Psoas muscle (tissue), 8 donors: ENCODE results near the gene MECR. TPM values are rescaled to one million over a fixed set of nuclear protein-coding genes. Genes with fewer than 3 reads are reported as not detected.
A peak's percentile ranks its signal among the peaks of the same experiment; 100 is the strongest.

Experiments used
- ATAC-seq, 4 donors: fragments of 200-7000 bp; cut with Tn5 transposase; one replicate each; pipeline ENCODE4 v1.9.1; 2020; ENCODE audit warnings: moderate library complexity in 3 of 4, mild to moderate bottlenecking in 2 of 4
- DNase-seq, 2 donors: peaks; one replicate each; pipeline ENCODE4 v3.0.0-alpha.2; 2020
- H3K27ac ChIP-seq: fragments of 200-600 bp; one replicate; pipeline ENCODE4 v1.8.0; 2022
- H3K27me3 ChIP-seq, 3 donors: fragments of 200-600 bp in 1 of 3; one replicate each; pipeline versions ENCODE4 v1.6.1 to v1.8.0; 2013 to 2022; ENCODE audit warnings: low read length in 2 of 3, mild to moderate bottlenecking in 2 of 3, moderate library complexity in 1 of 3; ENCODE audit not compliant: insufficient read depth in 3 of 3
- H3K36me3 ChIP-seq, 2 donors: fragments of 200-600 bp in 1 of 2; one replicate each; pipeline versions ENCODE4 v1.6.1 to v1.8.0; 2013 to 2022; ENCODE audit warnings: low read depth in 1 of 2, mild to moderate bottlenecking in 1 of 2, moderate library complexity in 1 of 2; ENCODE audit not compliant: insufficient read depth in 1 of 2
- H3K4me1 ChIP-seq: fragments of 200-600 bp; one replicate; pipeline ENCODE4 v1.8.0; 2022
- H3K4me3 ChIP-seq: fragments of 200-600 bp; one replicate; pipeline ENCODE4 v1.8.0; 2022; ENCODE audit warnings: mild to moderate bottlenecking
- H3K9me3 ChIP-seq: fragments of 200-600 bp; one replicate; pipeline ENCODE4 v1.8.0; 2022
- CTCF ChIP-seq: fragments of 200-600 bp; IDR thresholded peaks from one replicate; pipeline ENCODE4 v1.8.0; 2022; ENCODE audit warnings: antibody characterized with exemption
- WGBS, 3 donors: extraction: QIAGEN DNeasy Blood & Tissue Kit; methylation state at CpG; one replicate each; pipeline versions ENCODE4 v1.1.6 to v1.1.7; 2013; 5-methylcytosine and 5-hydroxymethylcytosine counted together
- intact Hi-C, 2 donors: fragments of 100-400 bp; cut with DNase I; formaldehyde crosslinking; loops; one replicate each; pipeline versions ENCODE4 v1.11.0 to v1.14.2; 2022
- polyA plus RNA-seq, 3 donors: library from polyadenylated mRNA; stranded (reverse); fragments of 200-250 nt; gene quantifications; one replicate each; pipeline ENCODE4 v1.2.3, GENCODE V29; 2013
- total RNA-seq, 4 donors: library from RNA; stranded (reverse); fragmentation: NEBNext Ultra II Directional in 2 of 4; extraction: Animal tissue kit (Norgen Biotek cat#: 25700) in 2 of 4; gene quantifications; one replicate each; pipeline versions ENCODE4 v1.2.1 to v1.2.4, GENCODE V29; 2021 to 2023
- donor health status: healthy with polysubstance abuse.
- donor health status: DM: no; HTN: no; CAD: no; lungs with moderate emphysema.
- donor health status: Bipolar disorder and iron deficiency.
- donor health status: healthy.
- donor health status: DM: yes; HTN: yes; CAD: no.
- donor health status: DM: no; HTN: no; CAD: no.
- donor health status: DM: no; HTN: no; CAD: no.
- donor health status: DM: yes; HTN: yes; CAD: no.

MECR gene
- total and polyA plus RNA-seq, 7 donors: 22.7 to 42.6 (median 36.8) TPM

DNA sequence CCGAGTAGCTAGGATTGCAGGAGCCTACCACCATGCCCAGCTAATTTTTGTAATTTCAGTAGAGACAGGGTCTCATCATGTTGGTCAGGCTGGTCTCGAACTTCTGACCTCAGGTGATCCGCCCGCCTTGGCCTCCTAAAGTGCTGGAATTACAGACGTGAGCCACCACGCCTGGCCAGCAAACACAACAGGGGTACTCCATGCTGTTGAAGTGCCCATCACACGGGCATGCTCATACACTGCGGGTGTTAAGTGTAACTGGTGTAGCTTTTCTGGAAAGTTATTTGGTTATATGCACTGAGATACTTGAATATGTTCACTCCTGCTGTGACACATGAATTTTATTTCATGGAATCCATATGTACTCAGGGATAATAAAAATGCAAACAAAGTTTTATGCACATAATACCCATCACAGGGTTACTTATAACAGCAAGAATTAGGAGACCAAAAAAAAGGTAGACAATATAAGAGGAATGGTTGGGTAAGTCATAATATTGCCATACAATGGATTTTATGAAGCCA, 58.3 kb downstream of the MECR start:
- no peak overlapping the region for H3K27ac ChIP-seq
- no peak for TF ChIP-seq CTCF
- ATAC-seq (no peak), DNase-seq (no peak)
- intact Hi-C loops: no loop called here
- no peaks in the 10 kb centered on the region for H3K27me3 ChIP-seq
- peaks cover 34% of the 10 kb centered on the region for H3K4me1 ChIP-seq
- no peaks in the 10 kb centered on the region for H3K9me3 ChIP-seq
- peaks cover 3 to 4% of the 10 kb centered on the region in 2 donors for H3K36me3 ChIP-seq
- no peak overlapping the region for H3K4me3 ChIP-seq
- WGBS, 3 donors: 84 to 90% (median 88%) methylated on average over 8 of the region's 8 CpGs

GRCh38 chr1:29171521-29171920, 59.2 kb downstream of the MECR start:
- H3K27me3 ChIP-seq: no peaks in the 10 kb centered on the region
- WGBS, 3 donors: 72 to 86% (median 81%) methylated on average over 5 of the region's 5 CpGs
- H3K4me3 ChIP-seq: no peak overlapping the region
- H3K27ac ChIP-seq: peak overlapping the region; percentile 18
- no peaks in the 10 kb centered on the region for H3K9me3 ChIP-seq
- no peak for TF ChIP-seq CTCF
- H3K36me3 ChIP-seq: peaks cover 3 to 14% of the 10 kb centered on the region in 2 donors
- H3K4me1 ChIP-seq: peaks cover 26% of the 10 kb centered on the region
- no peak for DNase-seq
- no peak for ATAC-seq
- intact Hi-C loops: no loop called here

DNA sequence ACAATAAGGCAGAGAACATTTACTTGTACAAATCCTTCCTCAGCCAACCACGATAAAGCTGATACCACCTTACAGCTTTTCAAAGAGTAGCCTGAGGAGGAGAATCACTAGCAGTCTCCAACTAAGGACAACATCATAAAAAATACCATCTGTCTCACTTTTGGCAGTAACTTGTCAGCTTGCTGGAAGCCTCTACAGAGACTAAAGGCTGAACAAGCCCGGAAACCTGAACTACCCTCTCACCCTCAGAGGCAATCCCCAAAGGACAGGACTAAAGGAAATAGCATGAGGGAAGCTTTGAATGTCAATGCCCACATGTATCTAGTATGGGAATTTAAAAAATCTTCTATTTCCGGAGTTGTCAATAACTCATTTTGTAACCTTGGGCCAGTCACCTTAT, 59.6 kb downstream of the MECR start:
- Histone ChIP-seq H3K27ac (peak overlapping the region; percentile 18), H3K27me3 (no peaks in the 10 kb centered on the region), H3K4me3 (no peak overlapping the region), H3K36me3 (peaks cover 5 to 18% of the 10 kb centered on the region in 2 donors), H3K9me3 (no peaks in the 10 kb centered on the region), H3K4me1 (peaks cover 22% of the 10 kb centered on the region)
- no peak for DNase-seq
- WGBS, 3 donors: 10% methylated on average over 3 of the region's 3 CpGs
- intact Hi-C loops: no loop called here
- no peak for TF ChIP-seq CTCF
- ATAC-seq: peak; percentile 44 to 82 (median 64)

- Histone ChIP-seq H3K27me3 (no peaks in the 10 kb centered on the region), H3K4me1 (peaks cover 22% of the 10 kb centered on the region), H3K9me3 (no peaks in the 10 kb centered on the region), H3K4me3 (no peak overlapping the region), H3K36me3 (peaks cover 5 to 29% of the 10 kb centered on the region in 2 donors), H3K27ac (no peak overlapping the region)
- ATAC-seq (no peak), DNase-seq (no peak)
- no peak for TF ChIP-seq CTCF
- 70 to 83% (median 83%) methylated on average over 3 of the region's 3 CpGs for WGBS, 3 donors
- intact Hi-C loops: no loop called here
Measured at GRCh38 chr1:29169976-29170375, 60.8 kb downstream of the MECR start.

DNA sequence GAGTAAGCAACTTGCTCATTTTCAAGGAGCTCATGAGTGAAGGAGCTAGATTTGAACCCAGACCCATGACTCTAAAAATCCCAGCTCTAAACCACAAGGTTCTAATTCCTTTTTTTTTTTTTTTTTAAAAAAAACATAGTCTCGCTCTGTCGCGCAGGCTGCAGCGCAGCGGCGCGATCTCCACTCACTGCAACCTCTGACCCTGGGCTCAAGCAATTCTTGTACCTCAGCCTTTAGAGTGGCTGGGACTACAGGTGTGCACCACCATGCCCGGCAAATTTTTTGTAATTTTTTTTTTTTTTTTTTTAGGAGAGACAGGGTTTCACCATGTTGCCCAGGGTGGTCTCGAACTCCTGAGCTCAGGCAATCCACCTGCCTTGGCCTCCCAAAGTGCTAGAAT, 62.8 kb downstream of the MECR start:
- no peak for TF ChIP-seq CTCF
- intact Hi-C loops: no loop called here
- no peak overlapping the region for H3K4me3 ChIP-seq
- H3K27me3 ChIP-seq: no peaks in the 10 kb centered on the region
- no peaks in the 10 kb centered on the region for H3K9me3 ChIP-seq
- peaks cover 40% of the 10 kb centered on the region for H3K4me1 ChIP-seq
- ATAC-seq: no peak
- 98 to 99% (median 99%) methylated on average over 9 of the region's 9 CpGs for WGBS, 3 donors
- H3K27ac ChIP-seq: no peak overlapping the region
- DNase-seq: no peak
- H3K36me3 ChIP-seq: peaks cover 5 to 43% of the 10 kb centered on the region in 2 donors
